GM12892 (cell line): ENCODE results near the gene CST8.

Source experiments
- POLR2A ChIP-seq: IDR thresholded peaks from 2 replicates; pipeline ENCODE4 v1.6.1; 2011; ENCODE audit warnings: low read depth, low read length, control low read depth
- POLR2AphosphoS5 ChIP-seq: IDR thresholded peaks from 2 replicates; pipeline ENCODE4 v1.6.1; 2011; ENCODE audit warnings: low read depth, low read length, control low read depth

DNA sequence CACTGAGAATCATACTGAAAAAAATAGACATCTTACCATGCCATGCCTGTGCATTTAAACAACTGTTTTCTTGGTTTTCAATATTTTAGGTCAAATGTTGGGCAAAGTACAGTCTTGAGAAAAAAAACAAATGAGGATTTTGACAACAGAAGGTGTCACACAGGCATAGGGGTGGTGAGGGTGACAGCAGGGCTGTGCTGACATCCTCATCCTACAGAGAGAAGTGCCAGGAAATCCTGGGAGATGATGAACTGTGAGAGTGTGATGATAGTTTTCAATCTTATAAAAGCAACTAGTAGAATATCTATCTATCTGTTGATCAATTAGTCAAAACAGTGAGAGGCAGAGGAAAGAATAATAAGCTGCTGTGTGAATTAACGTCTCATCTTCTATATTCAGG, 23.9 kb downstream of the CST8 start:
- TF ChIP-seq POLR2AphosphoS5 (no peak), POLR2A (no peak)
